ENCODE results near the gene CYTH4.
A peak's percentile ranks its signal among the peaks of the same experiment; 100 is the strongest.

CYTH4 gene

DNA sequence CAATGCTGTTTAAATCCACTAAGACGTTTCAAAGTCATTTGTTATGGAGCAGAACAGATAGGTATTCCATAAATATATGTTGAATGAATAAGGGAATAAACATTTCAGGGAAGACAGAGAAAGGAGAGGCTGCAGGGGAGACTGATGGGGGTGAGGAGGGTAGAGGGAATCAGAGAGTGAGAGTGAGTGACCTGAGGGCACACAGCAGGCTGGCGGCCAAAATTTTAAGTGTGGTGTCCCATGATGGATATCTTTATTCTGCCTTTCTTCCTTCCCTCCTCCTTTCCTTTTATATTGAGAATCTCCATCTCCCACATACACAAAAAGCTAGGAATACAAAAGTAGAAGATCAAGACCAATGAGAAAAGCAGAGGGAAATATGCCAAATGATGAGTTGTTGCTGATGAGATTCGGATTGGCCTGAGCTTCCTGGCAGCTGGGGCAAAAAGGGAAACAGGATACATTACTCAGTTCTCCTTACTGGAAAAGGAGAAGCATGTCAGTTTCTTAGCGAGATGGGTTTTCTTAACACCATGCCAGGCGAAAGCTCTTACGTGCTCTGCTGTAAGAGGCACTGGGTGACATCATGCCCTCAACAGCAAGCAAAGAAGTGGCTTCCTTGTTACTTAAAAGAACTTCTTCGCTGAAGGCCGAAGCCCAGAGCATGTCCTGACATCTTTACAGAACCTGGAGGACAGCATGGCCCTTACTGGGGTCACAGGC is 11.2 kb upstream of the CYTH4 start:
- no peak for DNase-seq (ENCODE audit: low spot score)

DNA sequence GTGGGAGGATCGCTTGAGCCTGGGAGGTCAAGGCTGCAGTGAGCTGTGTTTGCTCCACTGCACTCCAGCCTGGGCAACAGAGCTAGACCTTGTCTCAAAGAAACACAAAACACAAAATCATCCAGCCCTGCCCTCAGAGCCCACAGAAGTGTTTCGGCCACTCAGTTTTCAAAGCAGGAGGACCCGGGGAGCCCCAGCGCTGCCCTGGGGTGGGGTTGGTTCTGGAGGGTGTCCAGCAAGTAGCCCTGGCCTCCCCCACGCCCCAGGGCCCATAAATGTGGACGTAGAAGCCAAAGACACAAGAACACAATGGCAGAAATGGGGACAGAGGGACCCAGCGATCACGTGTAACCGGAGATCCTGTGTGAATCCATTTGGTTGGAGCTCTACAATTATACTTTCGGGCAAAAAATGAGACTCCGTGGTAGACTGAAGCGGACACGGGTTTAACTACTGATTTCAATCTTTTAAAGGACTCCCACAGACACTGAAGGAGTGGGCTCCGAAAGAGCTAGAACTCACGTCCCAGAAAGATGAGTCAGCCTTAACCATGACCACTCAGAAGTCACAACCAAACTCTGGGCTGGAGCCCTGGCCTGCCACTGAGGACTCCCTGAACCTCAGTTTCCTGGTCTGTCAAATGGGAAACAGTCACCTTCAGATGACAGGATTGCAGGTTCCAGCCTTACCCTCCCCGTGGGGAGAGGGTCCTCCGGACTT is 9.0 kb upstream of the CYTH4 start:
- no peak for DNase-seq (ENCODE audit: low spot score)

DNA sequence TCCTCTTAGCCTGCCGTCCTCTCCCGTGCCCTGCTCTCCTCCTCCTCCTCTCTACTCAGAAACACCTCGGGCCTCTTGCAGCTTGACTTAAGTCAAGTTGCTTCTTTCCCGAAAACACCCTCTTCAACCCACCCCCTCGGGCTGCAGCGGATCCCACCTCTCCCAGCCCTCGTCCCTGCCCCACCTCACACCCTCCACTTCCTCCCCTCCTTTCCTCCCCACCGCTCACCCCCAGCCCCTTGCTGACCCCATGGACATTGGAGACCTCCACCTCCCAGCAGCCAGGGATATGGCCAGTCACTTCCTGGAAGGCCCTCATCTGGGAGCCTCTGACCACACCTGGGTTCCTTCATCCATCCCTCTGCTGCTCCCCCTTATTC is 8.5 kb upstream of the CYTH4 start:
- DNase-seq (ENCODE audit: low spot score): no peak

DNA sequence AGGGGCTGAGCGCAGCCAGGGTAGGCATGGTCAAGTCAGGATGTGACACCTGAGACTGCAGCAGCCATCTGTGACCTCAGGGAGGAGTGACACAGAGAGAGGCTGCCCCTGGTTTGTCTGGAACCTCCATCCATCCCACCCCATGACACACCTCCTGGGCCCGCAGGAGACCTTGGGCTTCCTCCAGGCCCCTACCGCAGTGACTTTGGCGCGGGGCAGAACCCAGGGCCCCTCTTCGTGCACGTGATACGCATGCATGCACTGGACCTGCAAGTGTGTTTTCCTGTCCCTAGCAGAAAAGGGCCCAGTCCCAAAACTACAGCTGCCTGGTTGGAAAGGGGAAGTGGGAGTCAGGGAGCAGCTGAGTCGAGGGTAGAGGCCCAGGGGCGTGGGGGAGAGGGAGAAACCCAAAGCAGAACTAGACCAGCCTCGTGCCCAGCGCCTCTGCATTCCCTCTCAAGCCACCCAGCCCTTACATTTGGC is 7.9 kb upstream of the CYTH4 start:
- DNase-seq (ENCODE audit: low spot score): no peak

DNA sequence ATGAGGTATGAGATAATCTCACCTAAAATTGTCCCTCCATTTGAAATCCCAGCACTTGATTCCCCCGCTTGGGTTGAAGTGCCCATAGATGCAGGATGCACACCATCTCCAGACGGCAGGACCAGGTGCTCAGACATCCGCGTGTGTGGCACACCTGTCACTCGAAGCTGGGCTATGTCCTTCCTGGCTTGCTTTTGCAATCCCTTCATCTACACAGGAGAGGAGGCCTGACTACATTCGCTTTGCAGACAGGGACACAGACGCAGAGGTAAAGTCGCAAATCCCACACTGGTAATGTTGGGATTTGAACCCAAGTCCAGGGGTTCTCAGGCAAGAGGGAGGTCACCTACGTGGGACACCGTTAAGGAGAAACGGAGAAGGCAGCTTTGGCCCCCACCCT is 7.2 kb upstream of the CYTH4 start:
- DNase-seq (ENCODE audit: low spot score): no peak

DNA sequence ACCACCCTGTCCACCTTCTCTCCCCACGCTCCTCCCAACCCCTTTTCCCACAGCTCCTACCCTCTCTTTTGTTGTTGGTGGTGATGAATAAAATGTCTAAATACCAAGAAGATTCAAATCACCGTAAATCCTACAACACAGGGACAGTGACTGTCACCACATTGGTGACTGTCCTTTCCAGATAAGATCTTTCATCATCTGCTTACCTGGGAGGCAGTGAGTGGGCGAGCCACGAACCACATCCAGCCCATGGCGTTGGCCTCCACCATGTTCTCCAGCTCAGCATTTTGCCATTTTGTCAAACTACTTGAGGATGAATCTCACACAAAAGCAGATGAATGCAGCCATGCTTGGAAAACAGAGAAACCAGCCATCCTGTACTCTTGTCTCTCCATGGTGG is 6.7 kb upstream of the CYTH4 start:
- DNase-seq (ENCODE audit: low spot score): no peak

DNA sequence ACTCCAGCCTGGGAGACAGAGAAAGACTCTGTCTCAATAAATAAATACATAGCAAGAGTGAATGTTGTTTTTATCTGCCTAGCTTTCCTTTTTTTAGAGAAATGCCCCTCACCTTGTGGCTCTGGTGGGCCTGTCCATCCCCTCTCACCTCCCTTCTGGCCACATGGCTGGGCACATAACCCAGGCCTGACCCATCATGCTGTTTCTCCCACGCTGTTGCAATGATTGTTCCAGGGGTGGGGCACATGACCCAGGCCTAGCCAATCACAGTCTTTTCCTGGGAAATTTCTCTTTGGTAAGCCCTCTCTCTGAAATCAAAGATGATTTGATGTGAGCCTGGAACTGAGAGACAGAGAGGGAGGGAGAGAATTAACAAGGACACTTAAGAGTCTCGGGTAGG is 5.5 kb upstream of the CYTH4 start:
- no peak for DNase-seq (ENCODE audit: low spot score)

DNA sequence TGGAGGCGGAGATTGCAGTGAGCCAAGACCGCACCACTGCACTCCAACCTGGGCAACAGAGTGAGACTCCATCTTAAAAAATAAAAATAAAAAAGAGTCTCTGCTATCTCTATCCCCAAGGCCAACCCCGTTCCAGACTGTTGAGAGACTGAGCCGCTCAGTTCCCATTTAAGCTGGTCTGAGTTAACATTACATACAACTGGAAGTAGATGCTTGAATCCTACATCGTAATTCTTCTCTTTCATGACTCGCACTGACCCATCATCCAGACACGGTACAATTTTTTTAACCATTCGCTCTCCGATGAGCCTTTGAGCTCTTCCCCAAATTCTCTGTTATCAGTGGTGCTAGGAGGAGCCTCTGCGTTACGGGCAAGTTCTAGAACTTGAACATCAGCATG is 4.9 kb upstream of the CYTH4 start:
- DNase-seq (ENCODE audit: low spot score): no peak

DNA sequence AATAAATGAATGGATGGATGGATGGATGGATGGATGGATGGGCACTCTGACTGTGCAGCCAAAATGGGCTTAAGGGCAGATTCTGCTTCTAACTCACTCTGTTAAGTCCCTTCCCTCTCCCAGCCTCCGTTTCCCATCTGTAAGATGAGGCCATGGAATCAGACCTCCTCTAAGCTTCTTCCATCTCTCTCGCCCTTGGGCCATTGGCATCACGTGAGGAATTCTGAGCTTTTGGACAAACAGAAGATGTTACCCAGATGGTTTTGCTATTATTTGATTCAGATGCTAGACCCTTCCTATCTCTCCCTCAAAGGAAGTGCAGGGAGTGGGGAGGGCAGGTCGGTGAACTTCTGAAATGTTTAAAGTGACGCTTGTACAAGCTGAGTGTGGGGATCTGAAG is 4.0 kb upstream of the CYTH4 start:
- DNase-seq (ENCODE audit: low spot score): no peak

DNA sequence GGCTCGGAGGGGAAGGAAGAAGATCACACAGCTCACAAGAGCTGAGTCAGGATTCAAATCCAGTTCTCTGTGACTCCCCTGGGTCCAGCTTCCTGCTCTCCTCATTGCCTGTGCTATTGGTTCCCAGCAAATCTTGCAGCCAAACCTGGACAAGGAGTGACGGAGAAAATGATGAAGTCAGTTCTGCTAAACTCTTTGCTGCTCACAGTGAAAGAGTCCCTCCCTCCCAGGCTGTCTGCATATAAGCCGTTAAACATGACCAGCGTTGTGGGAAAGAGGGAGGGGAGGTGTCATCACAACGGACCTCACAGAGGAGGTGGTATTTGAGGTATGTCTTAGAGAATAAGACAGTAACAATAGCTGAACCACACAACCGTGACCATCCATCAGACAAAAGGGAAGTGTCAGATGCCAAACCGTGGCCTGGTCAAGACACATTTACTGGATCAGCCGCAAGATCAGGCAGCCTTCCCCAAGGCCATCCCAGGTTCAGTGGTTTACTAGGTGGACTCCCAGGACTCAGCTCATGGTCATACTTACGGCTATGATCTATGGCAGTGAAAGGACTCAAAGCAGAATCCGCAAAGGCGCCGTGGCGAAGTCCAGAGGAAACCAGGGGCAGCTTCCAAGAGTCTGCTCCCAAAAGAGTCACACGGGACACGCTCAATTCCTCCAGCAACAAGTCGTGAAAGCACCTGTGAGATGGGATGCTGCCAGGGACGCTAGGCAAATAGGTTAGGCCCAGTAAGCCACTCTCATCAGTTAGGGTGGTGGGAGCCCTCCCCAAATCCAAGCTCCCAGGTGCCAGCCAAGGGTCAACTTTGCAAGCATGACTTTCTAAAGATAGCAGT is 2.8 kb upstream of the CYTH4 start:
- no peak for DNase-seq (ENCODE audit: low spot score)

DNA sequence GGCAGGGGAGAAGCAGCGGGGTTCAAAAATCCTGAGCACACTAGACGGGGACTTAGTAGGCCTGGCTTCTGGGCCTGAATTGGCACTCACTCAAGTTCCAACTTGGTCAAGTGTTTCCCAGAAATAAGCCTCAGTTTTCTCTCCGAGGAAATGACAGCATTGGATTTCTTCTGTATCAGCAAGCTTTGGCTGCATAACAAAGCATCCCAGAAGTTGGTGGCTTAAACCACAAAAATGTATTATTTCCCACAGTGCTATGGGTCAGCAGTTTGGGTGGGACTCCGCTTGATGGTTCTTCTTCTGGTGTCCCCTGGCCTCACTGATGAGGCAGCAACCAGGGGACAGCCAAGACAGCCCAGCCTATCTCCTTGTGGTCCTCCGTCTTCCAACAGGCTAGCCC is 1.6 kb upstream of the CYTH4 start:
- no peak for DNase-seq (ENCODE audit: low spot score)

DNA sequence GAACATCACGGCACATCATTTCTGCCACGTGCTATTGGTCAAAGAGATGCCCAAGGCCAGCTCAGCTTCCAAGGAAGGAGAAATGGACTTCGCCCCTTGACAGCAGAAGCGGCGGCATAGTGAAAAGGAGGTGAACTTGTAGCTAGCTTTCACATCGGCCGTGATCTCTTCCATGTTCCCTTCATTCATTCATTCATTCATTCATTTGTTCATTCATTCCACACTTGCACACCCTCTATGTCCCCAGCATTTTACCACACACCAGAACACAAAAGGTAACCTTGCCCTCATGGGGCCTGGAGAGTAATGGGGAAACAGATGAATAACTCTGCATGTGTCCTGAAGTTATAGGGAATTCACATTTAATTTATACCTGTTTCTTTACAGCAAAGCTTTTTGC is 1.1 kb upstream of the CYTH4 start:
- DNase-seq (ENCODE audit: low spot score): no peak

DNA sequence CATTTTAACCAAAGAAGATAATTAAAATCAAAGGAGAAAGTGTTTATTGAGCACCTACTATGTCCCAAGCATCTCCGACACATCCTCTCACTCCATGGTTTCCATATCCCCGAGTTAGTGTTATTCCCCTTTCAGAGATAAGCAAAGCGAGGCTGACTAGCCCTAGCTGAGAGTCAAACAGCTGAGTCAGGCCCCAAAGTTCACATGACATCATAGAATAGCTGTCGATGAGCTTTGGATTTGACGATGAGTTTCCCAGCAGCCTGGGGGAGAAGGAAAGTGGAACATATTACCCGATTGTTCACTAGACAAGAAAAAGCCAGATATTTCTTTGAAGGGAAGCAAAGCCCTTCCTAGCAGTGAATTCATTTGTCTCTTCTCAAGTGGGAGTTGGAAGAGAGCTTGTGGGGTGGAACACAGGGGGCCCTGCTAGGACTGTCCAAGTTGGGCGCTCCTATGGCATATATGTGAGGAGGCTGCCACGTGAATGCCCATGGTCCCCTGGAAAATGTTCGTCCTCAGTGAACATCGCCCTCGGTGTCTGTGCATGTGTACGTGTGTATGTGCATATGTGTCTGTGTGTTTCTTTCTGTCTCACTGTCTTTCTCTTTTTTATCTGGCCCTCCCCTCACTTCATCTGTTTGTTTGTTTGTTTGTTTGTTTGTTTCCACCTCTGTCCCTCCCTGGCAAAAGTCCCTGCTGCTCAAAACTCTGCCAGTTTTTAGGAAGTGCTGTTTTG is 493 bp upstream of the CYTH4 start:
- no peak for DNase-seq (ENCODE audit: low spot score)

DNA sequence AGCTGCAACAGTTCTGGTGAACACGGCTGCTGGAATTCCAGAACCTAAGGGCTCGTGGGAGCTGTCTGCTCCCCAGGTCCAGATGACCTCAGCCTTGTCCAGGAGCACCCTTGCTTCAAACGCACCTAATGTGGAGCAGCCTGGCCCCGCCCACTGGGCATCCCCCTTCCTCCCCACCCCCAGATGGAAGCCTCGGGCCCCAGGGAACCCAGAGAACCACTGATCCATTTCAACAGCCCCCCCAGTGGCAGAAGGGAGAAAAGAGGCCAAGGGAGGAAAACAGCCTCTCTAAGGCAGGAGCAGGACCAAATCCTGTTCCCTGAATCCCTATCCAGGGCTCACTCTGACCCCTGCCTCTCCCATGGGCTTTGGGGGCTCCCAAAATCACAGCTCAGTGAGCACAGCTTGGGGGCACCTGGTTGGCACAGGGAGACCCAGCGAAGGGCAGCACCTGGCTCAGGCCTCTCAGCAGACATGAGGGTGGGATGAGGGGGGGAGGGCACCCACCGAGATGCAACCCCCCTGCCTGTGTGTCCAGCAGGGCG is 1.2 kb downstream of the CYTH4 start:
- DNase-seq (ENCODE audit: low spot score): peak; percentile 31

DNA sequence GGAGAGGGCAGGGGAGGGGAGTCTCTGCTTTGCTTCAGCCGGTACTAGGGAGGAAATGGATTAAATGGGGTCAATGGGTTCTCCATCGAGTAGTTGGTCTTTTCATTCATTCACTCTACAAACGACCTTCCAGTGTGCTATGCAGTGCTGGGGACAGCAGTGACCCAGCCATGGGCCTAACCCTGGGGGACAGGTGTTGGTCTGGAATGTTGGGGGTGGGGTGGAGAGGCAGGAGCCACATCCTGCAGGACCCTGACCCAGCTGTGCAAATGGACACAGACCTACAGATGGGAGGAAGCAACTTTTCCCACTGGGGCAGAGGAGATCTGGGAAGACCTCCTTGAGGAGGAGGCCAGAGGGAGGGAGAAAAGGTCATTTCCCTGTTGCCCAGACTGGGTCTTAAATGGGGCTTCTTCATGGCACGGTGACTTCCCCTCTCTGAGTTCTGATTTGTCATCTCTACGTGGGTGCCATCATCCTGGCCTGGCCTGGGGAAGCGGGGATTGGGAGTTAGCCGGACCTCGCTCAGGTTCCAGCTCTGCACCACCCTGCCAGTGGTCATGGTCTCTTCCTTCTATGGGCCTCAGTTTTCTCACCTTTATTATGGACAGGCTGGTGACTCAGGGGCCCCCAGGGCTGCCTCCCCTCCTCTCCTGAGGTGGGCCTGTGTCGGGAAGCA is 2.0 kb downstream of the CYTH4 start:
- no peak for DNase-seq (ENCODE audit: low spot score)

DNA sequence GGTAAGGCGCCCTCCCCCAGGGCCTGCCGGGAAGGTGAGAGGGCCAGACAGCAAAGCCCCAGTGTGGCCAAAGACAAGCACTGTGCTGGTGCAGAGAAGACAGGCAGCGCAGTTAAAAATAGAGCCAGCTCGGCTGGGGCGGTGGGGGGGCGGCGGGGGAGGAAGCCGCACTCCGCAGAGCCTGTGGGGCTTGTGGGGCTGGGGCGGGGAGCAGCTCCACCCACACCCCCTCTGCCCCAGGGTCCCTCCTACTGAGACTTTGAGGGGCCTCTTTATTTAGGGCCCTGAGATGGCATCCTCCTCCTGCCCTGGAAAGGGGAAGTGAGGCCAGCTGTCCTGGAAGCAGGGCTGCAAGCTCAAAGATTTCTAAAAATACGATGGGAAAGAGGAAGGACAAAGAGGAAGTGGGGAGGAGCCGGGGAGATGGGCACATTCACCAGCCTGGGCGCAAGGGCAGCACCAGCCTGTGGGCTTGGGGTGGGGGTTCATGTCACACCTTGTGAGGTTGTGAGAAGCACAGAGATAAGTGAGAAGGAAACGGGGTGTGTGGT is 2.6 kb downstream of the CYTH4 start:
- DNase-seq (ENCODE audit: low spot score): peak; percentile 43

DNA sequence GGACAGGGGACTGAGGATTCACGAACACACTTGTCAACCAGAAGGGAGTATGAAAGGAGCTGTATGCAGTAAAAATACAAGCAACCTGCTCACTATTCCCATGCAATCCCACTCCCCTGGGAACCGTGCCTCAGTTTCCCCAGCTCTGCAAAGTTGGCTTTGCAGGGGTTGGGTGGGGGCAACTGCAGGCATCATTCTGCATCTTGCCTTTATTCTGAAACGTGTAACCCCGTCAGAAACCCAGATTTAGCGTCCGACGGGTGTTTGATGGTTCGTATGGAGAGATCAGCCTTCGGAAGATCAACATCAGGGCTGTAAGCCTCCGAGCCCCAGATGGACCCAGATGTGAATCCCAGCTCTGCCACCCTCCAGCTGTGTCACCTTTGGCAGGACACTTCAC is 3.6 kb downstream of the CYTH4 start:
- no peak for DNase-seq (ENCODE audit: low spot score)

DNA sequence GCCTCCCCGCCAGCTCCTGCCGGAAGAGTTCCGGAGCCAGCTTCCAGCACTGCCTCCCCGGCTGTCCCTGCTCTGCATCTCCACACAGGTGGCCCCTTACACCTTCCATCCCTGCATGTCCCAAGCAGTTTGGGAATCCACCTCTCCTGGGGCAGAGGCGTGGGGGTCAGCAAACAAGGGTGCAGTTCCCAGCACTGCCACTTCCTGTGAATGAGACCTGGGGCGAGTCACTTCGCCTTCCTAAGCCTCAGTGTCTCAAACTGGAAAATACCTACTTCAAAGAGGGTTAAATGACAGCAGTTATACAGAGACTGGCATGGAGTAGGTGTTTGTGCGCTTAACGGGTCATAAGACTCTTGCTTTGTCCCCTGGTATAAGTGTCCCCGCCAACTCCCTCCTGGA is 5.2 kb downstream of the CYTH4 start:
- no peak for DNase-seq (ENCODE audit: low spot score)

DNA sequence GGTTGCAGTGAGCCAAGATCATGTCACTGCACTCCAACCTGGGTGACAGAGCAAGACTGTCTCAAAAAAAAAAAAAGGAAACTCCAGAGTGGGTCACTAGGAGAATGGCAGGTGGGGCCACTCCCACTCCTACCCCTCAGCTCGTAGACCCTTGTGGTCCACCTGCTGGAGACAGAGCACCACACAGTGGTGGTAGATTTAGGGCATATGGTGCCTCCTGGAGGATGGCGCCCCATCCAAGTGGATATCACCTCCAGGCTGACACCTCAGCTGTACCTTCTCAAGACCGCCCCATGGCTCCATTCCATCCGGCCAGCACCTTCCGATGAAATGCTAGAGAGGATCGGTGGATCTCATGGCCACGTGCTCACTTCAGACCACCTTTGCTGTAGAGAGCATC is 6.2 kb downstream of the CYTH4 start:
- DNase-seq (ENCODE audit: low spot score): no peak

DNA sequence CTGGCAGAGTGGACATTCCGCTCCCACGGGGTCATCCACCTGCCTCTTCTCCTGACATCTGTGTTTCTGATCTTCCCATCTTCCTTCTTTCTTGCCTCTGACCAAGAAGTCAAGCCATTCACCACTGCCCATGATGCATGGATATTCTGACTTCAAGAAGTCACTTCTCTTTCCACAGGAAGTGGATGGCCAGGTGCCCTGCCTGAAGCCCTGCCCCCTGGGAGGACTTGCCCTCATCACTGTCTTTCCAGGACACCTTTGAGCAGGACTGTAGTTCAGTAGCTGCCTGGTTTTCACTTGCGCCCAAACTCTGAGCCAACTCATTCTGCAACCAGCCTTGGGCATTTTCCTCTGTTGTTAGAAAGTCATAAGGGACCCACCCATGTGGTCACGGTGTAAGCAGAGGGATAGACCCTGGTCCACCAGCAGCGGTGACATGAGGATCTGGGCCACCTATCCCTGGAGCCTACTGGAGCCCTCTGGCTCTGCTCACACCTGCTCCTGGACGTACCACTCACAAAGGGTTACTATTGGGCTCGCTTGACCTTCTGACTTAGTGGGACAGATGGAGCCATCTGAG is 6.9 kb downstream of the CYTH4 start:
- no peak for DNase-seq (ENCODE audit: low spot score)

DNA sequence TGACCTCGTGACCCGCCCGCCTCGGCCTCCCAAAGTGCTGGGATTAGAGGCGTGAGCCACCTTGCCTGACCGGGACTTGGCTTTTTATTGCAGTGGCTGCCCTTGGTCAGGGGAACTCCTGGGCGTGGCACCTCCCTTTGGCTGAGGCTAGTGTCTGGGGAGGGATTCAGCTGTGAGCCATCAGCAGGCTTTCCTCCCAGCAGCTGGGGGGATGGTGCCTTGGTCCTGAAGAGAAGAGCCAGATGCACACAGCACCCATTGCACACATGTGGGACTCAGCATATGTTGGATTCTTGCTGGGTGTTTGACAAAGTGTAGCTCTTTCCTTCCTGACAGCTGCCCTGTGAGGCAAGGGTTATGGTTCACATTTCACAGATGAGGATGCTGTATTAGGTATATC is 8.4 kb downstream of the CYTH4 start:
- no peak for DNase-seq (ENCODE audit: low spot score)

Measured in CD4-positive, alpha-beta T cell treated with Interleukin-15 for 4 hours (primary cell).